ENCODE results near the gene PHGDH. TPM values are rescaled to one million over a fixed set of nuclear protein-coding genes. Genes with fewer than 3 reads are reported as not detected.

PHGDH gene
- total RNA-seq, 3 donors from 2014 or later = 3.3 to 32.9 (median 13.2) TPM

DNA sequence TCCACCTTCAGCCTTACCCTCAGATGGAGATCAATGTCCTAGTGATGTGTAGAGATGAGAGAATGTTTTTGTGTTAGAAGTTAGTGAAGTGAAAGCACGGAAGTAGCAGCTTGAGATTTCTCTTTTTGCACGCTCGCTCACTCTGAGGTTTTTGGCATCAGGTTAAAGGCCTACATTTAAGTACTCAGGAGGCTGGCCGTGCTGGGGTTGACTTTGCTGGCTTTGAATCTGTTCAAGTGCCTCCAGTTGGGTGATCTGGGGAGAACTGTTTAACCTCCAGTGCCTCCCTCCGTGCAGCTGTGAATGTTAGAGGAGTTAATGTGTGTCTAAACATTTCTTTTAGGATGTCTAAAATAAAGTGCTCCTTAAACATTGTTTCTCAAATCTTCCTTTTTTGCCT lies 13.9 kb downstream of the PHGDH start:
- H3K4me3 ChIP-seq = no peak overlapping the region
- H3K9me3 ChIP-seq = no peaks in the 10 kb centered on the region
- no peak for TF ChIP-seq CTCF (IDR thresholded peaks at IDR 0.05)
- ATAC-seq (no peak), DNase-seq (no peak)
- intact Hi-C loops (cut with DNase I, micrococcal nuclease) = no loop called here
- H3K4me1 ChIP-seq (ENCODE audit: low read depth) = no peaks in the 10 kb centered on the region
- H3K36me3 ChIP-seq (ENCODE audit: low read depth) = no peaks in the 10 kb centered on the region

GRCh38 chr1:119727991-119728390 lies 16.3 kb downstream of the PHGDH start:
- ATAC-seq = peak; percentile 88
- Histone ChIP-seq H3K4me3 (no peak overlapping the region), H3K36me3 (ENCODE audit: low read depth) (no peaks in the 10 kb centered on the region), H3K4me1 (ENCODE audit: low read depth) (no peaks in the 10 kb centered on the region), H3K9me3 (no peaks in the 10 kb centered on the region)
- no peak for DNase-seq
- intact Hi-C loops (cut with DNase I, micrococcal nuclease) = no loop called here
- TF ChIP-seq CTCF (IDR thresholded peaks at IDR 0.05) = no peak

GRCh38 chr1:119729044-119729443 lies 17.3 kb downstream of the PHGDH start:
- DNase-seq (no peak), ATAC-seq (no peak)
- TF ChIP-seq CTCF (IDR thresholded peaks at IDR 0.05) = no peak
- no peaks in the 10 kb centered on the region for H3K9me3 ChIP-seq
- intact Hi-C loops (cut with DNase I, micrococcal nuclease) = no loop called here
- no peaks in the 10 kb centered on the region for H3K4me1 ChIP-seq (ENCODE audit: low read depth)
- H3K4me3 ChIP-seq = no peak overlapping the region
- no peaks in the 10 kb centered on the region for H3K36me3 ChIP-seq (ENCODE audit: low read depth)

- no peaks in the 10 kb centered on the region for H3K36me3 ChIP-seq (ENCODE audit: low read depth)
- intact Hi-C loops (cut with DNase I, micrococcal nuclease) = no loop called here
- no peak for DNase-seq
- no peak overlapping the region for H3K4me3 ChIP-seq
- no peaks in the 10 kb centered on the region for H3K4me1 ChIP-seq (ENCODE audit: low read depth)
- TF ChIP-seq CTCF (IDR thresholded peaks at IDR 0.05) = no peak
- no peaks in the 10 kb centered on the region for H3K9me3 ChIP-seq
- ATAC-seq = no peak
Measured at GRCh38 chr1:119731060-119731459, 19.3 kb downstream of the PHGDH start.

GRCh38 chr1:119731741-119732430 lies 20.2 kb downstream of the PHGDH start:
- Histone ChIP-seq H3K4me3 (no peak overlapping the region), H3K4me1 (ENCODE audit: low read depth) (no peaks in the 10 kb centered on the region), H3K36me3 (ENCODE audit: low read depth) (no peaks in the 10 kb centered on the region), H3K9me3 (no peaks in the 10 kb centered on the region)
- intact Hi-C loops (cut with DNase I, micrococcal nuclease) = no loop called here
- no peak for TF ChIP-seq CTCF (IDR thresholded peaks at IDR 0.05)
- no peak for ATAC-seq
- no peak for DNase-seq

Data from mucosa of descending colon (tissue), 3 donors.